NCI-H226 (cell line): ENCODE measurements around the gene GOLGA6A.
"Not testable (repeated sequence)": the region's sequence is repeated elsewhere in the genome, so short reads cannot be mapped to it uniquely, and the experiment has no call there.

ENCODE experiments used
- DNase-seq: peaks from one replicate; pipeline ENCODE4 v3.0.0-alpha.2; 2015

The GOLGA6A gene

GRCh38 chr15:74099963-74100733 lies 17.8 kb upstream of the GOLGA6A start:
- peak; percentile 98 for DNase-seq

- not testable (repeated sequence) for DNase-seq
Observed at GRCh38 chr15:74096753-74097474, 14.6 kb upstream of the GOLGA6A start.

- not testable (repeated sequence) for DNase-seq
Observed at GRCh38 chr15:74095610-74096009, 13.3 kb upstream of the GOLGA6A start.

DNA sequence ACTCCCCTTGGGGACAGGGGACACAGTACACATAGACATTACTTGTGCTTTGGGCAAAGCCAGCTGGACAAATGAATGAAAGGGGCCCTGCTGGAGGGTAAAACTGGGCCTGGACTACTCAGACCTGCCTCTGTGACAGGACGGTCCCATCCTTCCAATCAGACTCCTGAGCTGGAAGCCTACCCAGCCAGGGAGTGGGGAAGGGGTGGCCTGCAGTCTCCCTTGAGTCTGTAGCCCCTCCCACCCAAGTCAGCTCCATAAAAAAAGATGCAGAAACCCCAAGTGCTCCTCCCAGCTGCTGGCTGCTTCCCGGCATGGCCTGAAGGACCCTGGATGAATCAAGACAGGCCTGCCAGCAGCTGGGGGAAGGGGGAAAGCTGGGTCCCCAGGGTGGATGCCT lies 12.2 kb upstream of the GOLGA6A start:
- DNase-seq, result not testable (repeated sequence)

DNA sequence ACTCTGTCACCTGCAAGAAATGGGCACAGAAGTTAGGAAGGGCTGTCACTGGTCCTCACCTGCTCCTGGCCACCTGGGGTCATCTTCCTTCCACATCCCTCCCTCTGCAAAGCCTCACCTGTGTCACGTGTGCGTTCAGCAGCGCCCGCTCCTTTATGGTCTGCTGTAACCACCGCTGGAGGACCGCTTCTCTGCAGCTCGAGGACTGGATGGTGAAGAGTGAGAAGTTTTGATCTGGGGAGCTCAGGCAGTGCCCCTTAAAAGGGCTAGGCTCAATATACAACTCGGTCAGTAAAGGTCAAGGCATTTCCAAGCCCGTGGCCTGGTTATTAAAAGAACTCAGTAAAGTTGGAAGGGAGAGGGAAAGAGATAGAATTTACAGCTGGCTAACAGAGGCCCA lies 6.6 kb downstream of the GOLGA6A start:
- DNase-seq, result not testable (repeated sequence)

GRCh38 chr15:74072614-74073337 lies 9.6 kb downstream of the GOLGA6A start:
- not testable (repeated sequence) for DNase-seq

DNA sequence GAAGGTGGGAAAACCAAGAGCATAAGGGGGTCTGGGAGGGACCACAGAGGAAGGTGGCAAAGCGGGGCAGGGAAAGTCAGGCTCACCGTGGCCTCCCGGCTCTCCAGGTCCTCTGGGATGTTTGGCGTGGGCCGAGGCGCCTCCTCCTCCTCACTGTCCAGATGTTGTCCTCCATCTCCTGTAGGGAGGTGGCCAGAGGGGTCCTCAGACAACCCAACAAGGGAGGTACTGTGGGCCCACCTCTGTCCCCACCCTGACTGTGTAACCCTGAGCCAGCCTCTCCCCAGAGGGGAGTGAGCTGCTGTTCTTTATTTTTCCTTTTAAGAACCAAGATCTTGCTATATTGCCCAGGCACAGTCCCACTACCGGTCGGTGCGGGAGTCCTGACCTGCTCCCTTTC lies 10.2 kb downstream of the GOLGA6A start:
- DNase-seq, result not testable (repeated sequence)

- DNase-seq, result not testable (repeated sequence)
Observed at GRCh38 chr15:74071645-74072044, 10.7 kb downstream of the GOLGA6A start.

DNA sequence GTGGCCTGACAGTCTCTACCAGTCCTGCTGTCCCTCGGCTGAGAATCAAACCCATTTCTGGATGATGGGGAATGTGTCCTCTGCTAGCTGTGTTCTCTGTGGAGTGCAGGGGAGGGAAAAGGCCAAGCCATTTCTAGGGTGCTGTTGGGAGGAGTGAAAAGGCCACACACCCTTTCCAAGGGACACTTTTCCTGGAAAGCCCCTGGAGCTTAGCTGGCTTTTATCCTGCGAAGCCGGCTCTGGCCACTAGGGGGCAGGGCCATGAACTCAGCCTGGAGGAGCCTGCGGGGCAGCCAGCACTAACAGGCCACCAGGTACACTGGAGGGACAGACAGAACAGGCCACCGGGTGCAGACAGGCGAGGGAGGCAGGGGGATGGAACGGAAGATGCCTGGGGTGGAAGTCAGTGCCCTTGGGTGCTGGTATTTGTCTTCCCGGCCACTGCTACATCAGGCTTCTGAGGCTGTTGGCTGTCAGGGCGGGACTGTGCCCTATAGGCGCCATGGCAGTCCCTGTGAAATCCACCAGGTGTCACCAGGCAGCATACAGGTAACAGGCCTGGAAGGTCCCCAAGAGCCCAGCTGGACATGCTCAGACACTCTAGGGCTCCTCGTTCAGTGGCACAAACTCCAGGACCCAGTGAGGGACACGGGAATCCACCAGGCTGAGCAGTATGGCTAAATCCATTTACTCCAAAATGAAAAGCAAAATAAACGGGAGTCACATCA lies 16.5 kb downstream of the GOLGA6A start:
- DNase-seq, result not testable (repeated sequence)

DNA sequence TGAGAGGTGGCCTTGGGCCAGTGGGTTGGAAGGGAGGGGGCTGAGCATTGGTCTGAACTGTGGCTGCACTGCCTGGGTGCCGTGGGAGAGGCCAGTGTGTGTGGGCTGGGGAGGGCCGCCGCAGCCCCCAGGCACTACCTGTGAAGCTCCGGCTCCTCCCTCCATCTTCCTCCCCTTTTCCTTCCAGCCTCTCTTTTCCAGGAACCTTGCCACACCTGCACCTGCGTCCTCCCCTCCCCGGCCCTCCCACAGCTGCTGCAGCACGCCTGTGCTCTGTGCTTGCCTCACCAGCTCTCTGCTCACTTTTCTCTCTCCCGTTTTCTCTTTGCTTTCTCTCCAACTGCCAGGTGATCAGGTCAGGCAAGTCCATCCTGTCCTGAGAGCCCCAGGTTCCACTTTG lies 17.5 kb downstream of the GOLGA6A start:
- not testable (repeated sequence) for DNase-seq

DNA sequence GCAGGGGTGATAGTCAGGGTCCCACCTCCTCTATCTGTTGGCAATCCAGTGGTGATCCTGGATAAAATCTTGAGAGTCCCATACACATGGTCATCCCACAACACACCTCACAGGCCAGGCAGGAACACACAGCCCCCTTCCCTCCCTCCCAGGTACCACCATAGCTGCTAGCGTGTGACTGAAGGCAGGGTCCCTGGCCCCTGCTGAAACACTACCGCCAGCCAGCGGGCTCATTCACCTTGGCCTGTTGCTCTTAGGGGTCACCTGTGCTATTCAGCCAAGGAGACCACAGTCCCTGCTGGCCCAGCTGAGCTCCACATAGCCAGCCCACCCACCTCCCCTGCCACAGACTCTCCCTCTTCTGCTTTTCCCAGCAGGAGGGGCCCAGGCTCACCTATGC lies 18.2 kb downstream of the GOLGA6A start:
- DNase-seq, result not testable (repeated sequence)

DNA sequence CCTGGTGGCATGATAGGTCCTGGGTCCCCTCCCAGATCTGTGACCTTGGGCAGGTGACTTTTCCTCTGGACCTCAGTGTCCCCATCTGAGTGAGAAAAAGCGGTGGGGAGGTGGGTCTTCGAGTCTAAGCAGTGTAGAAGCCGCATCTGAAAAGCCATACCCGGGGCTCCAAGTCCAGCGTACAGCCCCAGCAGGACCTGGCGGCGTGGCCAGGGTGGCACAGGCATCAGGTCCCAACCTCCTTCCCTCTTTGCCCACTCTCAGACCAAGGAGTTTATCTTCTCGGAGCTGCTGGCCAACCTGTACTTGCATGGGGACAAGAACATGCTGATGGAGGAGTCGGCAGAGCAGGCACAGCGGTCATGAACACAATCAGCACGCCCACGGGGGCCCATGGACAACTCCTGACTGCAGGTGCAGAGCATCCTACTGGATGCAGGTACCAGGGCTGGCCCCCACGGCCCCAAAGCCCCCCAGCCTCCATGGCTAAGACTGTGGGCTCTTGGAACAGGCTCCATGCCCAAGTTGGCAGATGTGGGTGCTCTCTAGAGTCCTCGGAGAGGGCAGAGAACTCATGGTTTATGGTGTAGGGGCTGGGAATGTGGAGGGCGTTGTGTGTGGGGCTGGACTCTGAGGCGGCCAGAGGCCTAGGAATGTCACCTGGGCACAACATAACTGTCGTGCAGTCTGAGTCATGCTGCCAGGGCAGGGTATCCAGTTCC lies 18.8 kb downstream of the GOLGA6A start:
- not testable (repeated sequence) for DNase-seq

GRCh38 chr15:74062671-74063070 lies 19.7 kb downstream of the GOLGA6A start:
- no peak for DNase-seq

DNA sequence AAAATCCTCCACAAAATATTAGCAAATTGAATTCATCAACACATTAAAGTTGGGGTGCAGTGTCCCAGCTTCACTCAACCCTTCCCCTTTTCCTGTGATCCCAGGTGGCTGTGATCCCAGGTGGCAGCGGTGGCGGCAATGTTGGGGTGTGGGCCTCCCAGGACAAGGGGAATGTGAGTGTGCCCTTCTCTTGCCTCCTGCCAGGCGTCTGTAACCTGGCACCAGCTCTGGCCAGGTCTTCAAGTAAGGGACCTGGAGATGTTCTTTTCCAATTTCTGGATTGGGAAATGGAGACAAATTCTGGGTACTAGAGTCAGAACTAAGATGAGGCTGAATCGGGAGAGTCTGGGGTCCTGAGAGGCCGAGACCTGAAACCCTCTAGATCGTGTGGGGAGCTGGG lies 20.1 kb downstream of the GOLGA6A start:
- DNase-seq, result no peak

DNA sequence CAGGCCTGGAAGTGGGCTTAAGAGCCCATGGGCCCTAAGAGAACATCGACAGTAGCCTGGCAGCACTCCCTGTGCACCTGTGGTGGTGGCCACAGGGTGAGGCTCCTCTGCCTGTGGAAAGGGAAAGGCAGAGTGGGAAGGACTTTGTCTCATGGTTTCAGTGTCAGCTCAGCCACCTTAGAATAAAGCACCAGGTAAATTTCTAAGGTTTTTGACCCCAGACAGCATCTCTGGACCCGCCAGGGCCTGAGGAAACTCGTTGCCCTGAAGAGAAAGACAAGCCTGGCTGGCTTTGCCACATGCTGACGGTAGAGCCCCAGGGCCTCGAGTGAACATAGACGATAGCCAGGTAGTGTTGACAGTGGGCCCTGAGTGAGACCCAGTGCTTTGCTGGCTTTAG lies 22.1 kb downstream of the GOLGA6A start:
- DNase-seq, result no peak

DNA sequence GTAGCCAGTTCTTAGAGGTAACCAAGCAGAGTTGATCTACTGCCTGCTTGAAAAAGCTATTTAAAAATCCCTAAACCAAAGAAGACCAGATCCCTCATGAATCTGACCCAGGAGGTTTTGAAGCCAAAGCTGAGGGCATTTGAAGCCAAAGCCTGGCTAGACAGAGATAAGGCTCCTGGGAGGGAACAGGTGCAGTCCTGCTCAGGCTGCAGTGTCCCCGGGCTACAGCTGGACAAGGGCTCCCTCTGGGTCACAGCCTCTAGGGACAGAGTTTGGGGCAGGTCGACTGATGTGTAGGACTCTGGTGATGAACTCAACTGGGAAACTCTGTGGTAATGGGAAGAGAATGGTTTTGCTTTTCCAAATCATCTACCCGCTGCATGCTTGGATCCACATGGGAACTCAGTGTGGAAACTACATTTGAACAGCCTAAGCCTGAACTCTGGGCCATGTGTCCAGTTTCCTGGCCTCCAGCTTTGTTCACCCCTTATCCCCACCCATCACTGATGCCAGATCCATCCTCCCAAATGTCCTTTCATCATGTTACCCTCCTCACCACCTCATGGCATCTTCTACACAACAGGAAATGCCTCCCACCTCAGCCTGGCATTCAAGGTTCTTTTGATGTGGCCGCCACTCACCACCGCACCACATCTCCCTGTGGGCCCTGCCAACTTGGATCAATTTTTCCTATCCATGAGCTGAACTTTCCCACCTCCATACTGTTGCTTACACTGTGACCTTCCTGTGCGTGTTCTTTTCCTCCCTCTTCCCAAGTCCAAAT lies 23.1 kb downstream of the GOLGA6A start:
- DNase-seq, result not testable (repeated sequence)

GRCh38 chr15:74056330-74056729 lies 26.0 kb downstream of the GOLGA6A start:
- not testable (repeated sequence) for DNase-seq

DNA sequence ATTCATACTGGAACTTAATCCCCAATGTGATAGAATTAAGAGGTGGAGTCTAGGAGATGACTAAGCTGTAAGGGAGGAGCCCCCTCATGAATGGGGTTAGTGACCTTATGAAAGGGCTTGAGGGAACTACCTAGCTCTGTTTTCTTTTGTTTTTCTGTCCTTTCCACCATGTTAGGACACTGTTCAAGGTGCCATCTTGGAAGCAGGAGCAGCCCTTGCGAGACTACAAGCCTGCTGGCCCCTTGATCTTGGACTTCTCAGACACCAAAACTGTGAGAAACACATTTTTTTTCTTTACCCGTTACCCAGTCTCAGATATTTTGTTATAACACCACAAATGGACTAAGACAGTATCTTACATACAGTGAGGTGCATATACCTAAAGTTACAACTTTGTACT lies 26.5 kb downstream of the GOLGA6A start:
- DNase-seq, result no peak

DNA sequence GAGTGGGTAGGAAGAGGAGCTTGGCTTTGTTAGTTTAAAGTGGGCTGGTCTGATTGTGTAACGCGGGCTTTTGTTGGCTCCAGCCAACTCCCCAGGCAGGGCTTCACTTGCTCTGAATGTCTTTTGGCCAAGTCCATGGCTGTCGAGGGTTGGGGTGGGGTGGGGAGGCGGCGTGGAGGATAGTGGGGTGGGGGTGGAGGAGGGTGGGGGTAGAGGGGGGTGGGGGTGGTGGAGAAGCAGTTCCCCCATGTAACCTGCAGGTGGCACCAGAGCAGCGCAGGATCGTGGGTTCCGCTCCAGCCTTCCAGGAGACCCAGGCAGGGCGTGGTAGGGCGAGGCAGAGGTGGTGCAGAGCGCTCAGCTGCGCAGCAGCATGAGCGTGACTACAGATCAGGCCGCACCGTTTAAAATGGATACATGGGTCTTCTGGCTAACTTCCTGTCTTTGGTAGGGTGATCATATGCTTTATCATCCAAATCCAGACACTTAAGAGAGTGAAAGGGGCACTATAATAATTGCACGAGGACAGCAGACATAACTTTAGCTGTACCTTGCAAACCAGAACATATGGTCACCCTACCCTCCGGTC lies 28.3 kb downstream of the GOLGA6A start:
- DNase-seq, result peak; percentile 67

GRCh38 chr15:74053517-74053916 lies 28.8 kb downstream of the GOLGA6A start:
- no peak for DNase-seq
